Neural progenitor cell (in vitro differentiated cells): ENCODE data around the gene PACC1.
A peak's percentile ranks its signal among the peaks of the same experiment; 100 is the strongest.

Experiments
- CTCF ChIP-seq: fragments of 200-600 bp; sonication (generic); IDR thresholded peaks from 2 replicates; pipeline ENCODE4 v1.5.1; 2017; ENCODE audit warnings: antibody characterized with exemption, mild to moderate bottlenecking
- EZH2 ChIP-seq: fragments of 200-600 bp; sonication (generic); IDR thresholded peaks from 2 replicates; pipeline ENCODE4 v1.6.1; 2017; ENCODE audit warnings: antibody characterized with exemption, mild to moderate bottlenecking, moderate library complexity

GRCh38 chr1:212455803-212456528 lies 41.3 kb upstream of the PACC1 start:
- peak; percentile 97 for TF ChIP-seq CTCF
- no peak for TF ChIP-seq EZH2
